Measurements from ENCODE around the gene SETD4. TPM values are rescaled to one million over a fixed set of nuclear protein-coding genes. Genes with fewer than 3 reads are reported as not detected.

SETD4 gene
- total and polyA plus RNA-seq, 2 donors (not counting 3 experiments of a cell fraction or from before 2014, with no cell fraction given), result 13.0 to 25.1 TPM

DNA sequence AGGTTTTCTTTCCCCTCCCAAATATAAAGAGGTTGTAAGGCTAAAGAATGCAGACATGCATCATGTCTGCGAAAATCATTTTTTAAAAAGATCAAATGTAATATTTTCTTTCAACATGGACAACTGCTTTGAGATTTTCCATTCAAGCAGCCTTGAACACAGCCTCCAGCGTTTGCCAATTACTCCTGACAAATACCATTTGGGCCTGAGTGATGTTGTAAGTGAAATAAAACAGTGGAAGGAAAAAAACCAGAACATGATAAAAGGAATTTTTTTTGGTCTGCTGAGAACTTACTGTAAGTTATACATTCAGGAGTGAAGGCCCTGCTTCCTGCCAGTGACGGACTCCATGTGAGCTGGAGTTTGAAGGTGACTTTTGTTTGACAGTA lies 37.2 kb downstream of the SETD4 start:
- DNase-seq (ENCODE audit: low read depth, low spot score), result no peak
- no peak overlapping the region for H2AFZ ChIP-seq (ENCODE audit: low read depth, low read length)
- H3K36me3 ChIP-seq (ENCODE audit: control insufficient read depth in 2 of 2, extremely low read depth in 1 of 2, insufficient read depth in 2 of 2, low read length in 2 of 2), result no peaks in the 10 kb centered on the region
- H3K79me2 ChIP-seq (ENCODE audit: control insufficient read depth, insufficient read depth, low read length), result no peaks in the 10 kb centered on the region
- no TSS peak for BruUV-seq (replicated peaks)
- peaks cover 0 to 3% of the 10 kb centered on the region in 2 experiments for H3K27me3 ChIP-seq (ENCODE audit: control insufficient read depth in 2 of 2, insufficient read depth in 2 of 2, low read length in 2 of 2)
- H3K4me1 ChIP-seq (ENCODE audit: control insufficient read depth, extremely low read depth, insufficient read depth, low read length), result no peaks in the 10 kb centered on the region
- no peak overlapping the region for H3K27ac ChIP-seq (ENCODE audit: insufficient read depth, low read depth, low read length)
- dilution Hi-C loops (cut with MboI; ENCODE audit: extremely low pct_ligation_motif_present, low sequenced_read_pairs) (no loop called here), intact Hi-C loops (cut with micrococcal nuclease) (no loop called here)
- ChIA-PET POLR2A (no interaction called here), CTCF (interaction anchor here (1.0 to 1.1 kb wide), 2 partner anchors 1277 to 1330 kb away, joined by 3 read pairs; no protein-coding TSS in a partner anchor)
- H3K4me2 ChIP-seq (ENCODE audit: insufficient read depth, low read length), result no peak overlapping the region
- H3K4me3 ChIP-seq (replicated peaks in 1 of 3; ENCODE audit: insufficient read depth in 1 of 3, low read depth in 1 of 3, low read length in 3 of 3), result no peak overlapping the region
- no peaks in the 10 kb centered on the region for H3K9me1 ChIP-seq (replicated peaks; ENCODE audit: control insufficient read depth, extremely low read depth, insufficient read depth, low read length)
- no peaks in the 10 kb centered on the region for H3K9me3 ChIP-seq (replicated peaks; ENCODE audit: control insufficient read depth, insufficient read depth, low read length)
- no peaks in the 10 kb centered on the region for H4K20me1 ChIP-seq (replicated peaks; ENCODE audit: control insufficient read depth, extremely low read depth, insufficient read depth, low read length)
- TF ChIP-seq GATA2 (IDR thresholded peaks at IDR 0.05; ENCODE audit: insufficient read depth, insufficient read length, low read depth, low read length) (no peak), POLR2A (IDR thresholded peaks at IDR 0.05; ENCODE audit: low read depth, low read length) (no peak), EZH2 (IDR thresholded peaks at IDR 0.05; ENCODE audit: borderline replicate concordance, low read depth, low read length, severe bottlenecking) (no peak), POLR2AphosphoS5 (IDR thresholded peaks at IDR 0.05; ENCODE audit: insufficient read depth, low read depth, low read length) (no peak), MYC (IDR thresholded peaks at IDR 0.05; ENCODE audit: low read depth, low read length) (no peak), FOS (IDR thresholded peaks at IDR 0.05; ENCODE audit: borderline replicate concordance, insufficient read depth, low read length) (no peak), JUN (IDR thresholded peaks at IDR 0.05; ENCODE audit: borderline replicate concordance, insufficient read depth, insufficient read length, low read depth) (no peak)
- TF ChIP-seq, protein P1, sequence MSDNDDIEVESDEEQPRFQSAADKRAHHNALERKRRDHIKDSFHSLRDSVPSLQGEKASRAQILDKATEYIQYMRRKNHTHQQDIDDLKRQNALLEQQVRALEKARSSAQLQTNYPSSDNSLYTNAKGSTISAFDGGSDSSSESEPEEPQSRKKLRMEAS (IDR thresholded peaks at IDR 0.05; ENCODE audit: insufficient read depth, insufficient read length), result no peak
- TF ChIP-seq, protein P2, sequence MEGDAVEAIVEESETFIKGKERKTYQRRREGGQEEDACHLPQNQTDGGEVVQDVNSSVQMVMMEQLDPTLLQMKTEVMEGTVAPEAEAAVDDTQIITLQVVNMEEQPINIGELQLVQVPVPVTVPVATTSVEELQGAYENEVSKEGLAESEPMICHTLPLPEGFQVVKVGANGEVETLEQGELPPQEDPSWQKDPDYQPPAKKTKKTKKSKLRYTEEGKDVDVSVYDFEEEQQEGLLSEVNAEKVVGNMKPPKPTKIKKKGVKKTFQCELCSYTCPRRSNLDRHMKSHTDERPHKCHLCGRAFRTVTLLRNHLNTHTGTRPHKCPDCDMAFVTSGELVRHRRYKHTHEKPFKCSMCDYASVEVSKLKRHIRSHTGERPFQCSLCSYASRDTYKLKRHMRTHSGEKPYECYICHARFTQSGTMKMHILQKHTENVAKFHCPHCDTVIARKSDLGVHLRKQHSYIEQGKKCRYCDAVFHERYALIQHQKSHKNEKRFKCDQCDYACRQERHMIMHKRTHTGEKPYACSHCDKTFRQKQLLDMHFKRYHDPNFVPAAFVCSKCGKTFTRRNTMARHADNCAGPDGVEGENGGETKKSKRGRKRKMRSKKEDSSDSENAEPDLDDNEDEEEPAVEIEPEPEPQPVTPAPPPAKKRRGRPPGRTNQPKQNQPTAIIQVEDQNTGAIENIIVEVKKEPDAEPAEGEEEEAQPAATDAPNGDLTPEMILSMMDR (IDR thresholded peaks at IDR 0.05; ENCODE audit: extremely low read depth in 1 of 2, insufficient read depth in 1 of 2, low read depth in 1 of 2, low read length in 2 of 2), result no peak
- no peak overlapping the region for H3K9ac ChIP-seq (replicated peaks; ENCODE audit: extremely low read depth, insufficient read depth, low read length)
- no peak for FAIRE-seq

All from endothelial cell of umbilical vein (primary cell).